Neuronal stem cell (in vitro differentiated cells): Measurements from ENCODE around the gene UQCRC2.
"Not testable (repeated sequence)": the region's sequence is repeated elsewhere in the genome, so short reads cannot be mapped to it uniquely, and the experiment has no call there.

Source experiments
- DNase-seq: peaks from one replicate; pipeline ENCODE4 v3.0.0-alpha.2; 2013; ENCODE audit warnings: low spot score
- H2AFZ ChIP-seq: one replicate; pipeline ENCODE4 v1.6.1; 2013; ENCODE audit warnings: mild to moderate bottlenecking, low read length, inconsistent platforms
- H2AK5ac ChIP-seq: 2 replicates; pipeline ENCODE4 v1.6.1; 2013; ENCODE audit warnings: low read depth, mild to moderate bottlenecking, inconsistent platforms, low read length, moderate library complexity, mixed read lengths
- H2BK120ac ChIP-seq: 2 replicates; pipeline ENCODE4 v1.6.1; 2013; ENCODE audit warnings: low read depth, mild to moderate bottlenecking, inconsistent platforms, low read length, moderate library complexity, mixed read lengths
- H2BK12ac ChIP-seq: one replicate; pipeline ENCODE4 v1.6.1; 2013; ENCODE audit warnings: low read length, inconsistent platforms
- H2BK15ac ChIP-seq: 2 replicates; pipeline ENCODE4 v1.6.1; 2013; ENCODE audit warnings: mild to moderate bottlenecking, low read length, inconsistent platforms, mixed read lengths
- H2BK5ac ChIP-seq: one replicate; pipeline ENCODE4 v1.6.1; 2013; ENCODE audit warnings: inconsistent platforms, mild to moderate bottlenecking, low read length, moderate library complexity
- H3K14ac ChIP-seq: one replicate; pipeline ENCODE4 v1.6.1; 2013; ENCODE audit warnings: low read length, inconsistent platforms
- H3K18ac ChIP-seq: 2 replicates; pipeline ENCODE4 v1.6.1; 2013; ENCODE audit warnings: low read length, inconsistent platforms
- H3K23ac ChIP-seq: 2 replicates; pipeline ENCODE4 v1.6.1; 2013; ENCODE audit warnings: low read depth, mild to moderate bottlenecking, mixed read lengths, low read length, inconsistent platforms; ENCODE audit not compliant: poor library complexity
- H3K27ac ChIP-seq: replicated peaks from 3 replicates; pipeline ENCODE4 v1.5.1; 2013; ENCODE audit warnings: low read length, inconsistent platforms
- H3K27me3 ChIP-seq, 3 experiments: 2 replicates each; pipeline ENCODE4 v1.6.1; 2013; ENCODE audit warnings: low read length in 3 of 3, mild to moderate bottlenecking in 2 of 3, inconsistent platforms in 1 of 3, low read depth in 1 of 3, mixed read lengths in 1 of 3, moderate library complexity in 1 of 3; ENCODE audit not compliant: control insufficient read depth in 3 of 3, insufficient read depth in 3 of 3
- H3K36me3 ChIP-seq, 2 donors: replicated peaks in 1 of 2; 2 replicates each; pipeline ENCODE4 v1.6.1; 2013; ENCODE audit warnings: low read length in 2 of 2; ENCODE audit not compliant: control insufficient read depth in 2 of 2, insufficient read depth in 2 of 2
- H3K4ac ChIP-seq: 2 replicates; pipeline ENCODE4 v1.6.1; 2013; ENCODE audit warnings: inconsistent platforms, mild to moderate bottlenecking, low read length, moderate library complexity
- H3K4me1 ChIP-seq, 2 donors: 1 replicate in 1 of 2; 2 replicates in 1 of 2; pipeline ENCODE4 v1.6.1; 2013; ENCODE audit warnings: low read length in 2 of 2, low read depth in 1 of 2; ENCODE audit not compliant: control insufficient read depth in 2 of 2, insufficient read depth in 1 of 2
- H3K4me2 ChIP-seq: one replicate; pipeline ENCODE4 v1.6.1; 2013; ENCODE audit warnings: mild to moderate bottlenecking, low read length, inconsistent platforms; ENCODE audit not compliant: insufficient read depth, poor library complexity, severe bottlenecking
- H3K4me3 ChIP-seq, 2 donors: 2 replicates each; pipeline ENCODE4 v1.5.1; 2013; ENCODE audit warnings: low read length in 2 of 2, mild to moderate bottlenecking in 2 of 2, inconsistent platforms in 1 of 2, moderate library complexity in 1 of 2
- H3K79me1 ChIP-seq: one replicate; pipeline ENCODE4 v1.6.1; 2013; ENCODE audit warnings: low read depth, mild to moderate bottlenecking, inconsistent platforms, low read length, moderate library complexity
- H3K9ac ChIP-seq: one replicate; pipeline ENCODE4 v1.6.1; 2013; ENCODE audit warnings: mild to moderate bottlenecking, low read depth, low read length, inconsistent platforms; ENCODE audit not compliant: poor library complexity
- H3K9me3 ChIP-seq, 2 donors: replicated peaks in 1 of 2; 2 replicates each; pipeline versions ENCODE3 to v1.6.1; 2013; ENCODE audit warnings: low read length in 2 of 2, mild to moderate bottlenecking in 2 of 2, inconsistent platforms in 1 of 2, low read depth in 1 of 2, mixed read lengths in 1 of 2, moderate library complexity in 1 of 2; ENCODE audit not compliant: control insufficient read depth in 2 of 2, insufficient read depth in 1 of 2
- H4K8ac ChIP-seq: one replicate; pipeline ENCODE4 v1.6.1; 2013; ENCODE audit warnings: low read depth, mild to moderate bottlenecking, inconsistent platforms, low read length, moderate library complexity
- H4K91ac ChIP-seq: one replicate; pipeline ENCODE4 v1.6.1; 2013; ENCODE audit warnings: low read length, low read depth, mild to moderate bottlenecking, inconsistent platforms; ENCODE audit not compliant: poor library complexity
- WGBS, 2 donors: extraction: QIAGEN DNeasy Blood & Tissue Kit; methylation state at CpG; one replicate each; pipeline ENCODE4 v1.1.7; 2013; ENCODE audit warnings: missing lambda C conversion rate in 2 of 2, mixed read lengths in 1 of 2; ENCODE audit not compliant: insufficient read length in 2 of 2, insufficient replicate concordance in 1 of 2; ENCODE audit errors: extremely low coverage in 2 of 2; 5-methylcytosine and 5-hydroxymethylcytosine counted together

UQCRC2 gene

GRCh38 chr16:21936216-21936615 is 16.9 kb upstream of the UQCRC2 start:
- H2AK5ac ChIP-seq, H3K4me3 ChIP-seq: not testable (repeated sequence)
- no CpG with 5 or more reads among the region's 6 CpGs for WGBS, 2 donors

DNA sequence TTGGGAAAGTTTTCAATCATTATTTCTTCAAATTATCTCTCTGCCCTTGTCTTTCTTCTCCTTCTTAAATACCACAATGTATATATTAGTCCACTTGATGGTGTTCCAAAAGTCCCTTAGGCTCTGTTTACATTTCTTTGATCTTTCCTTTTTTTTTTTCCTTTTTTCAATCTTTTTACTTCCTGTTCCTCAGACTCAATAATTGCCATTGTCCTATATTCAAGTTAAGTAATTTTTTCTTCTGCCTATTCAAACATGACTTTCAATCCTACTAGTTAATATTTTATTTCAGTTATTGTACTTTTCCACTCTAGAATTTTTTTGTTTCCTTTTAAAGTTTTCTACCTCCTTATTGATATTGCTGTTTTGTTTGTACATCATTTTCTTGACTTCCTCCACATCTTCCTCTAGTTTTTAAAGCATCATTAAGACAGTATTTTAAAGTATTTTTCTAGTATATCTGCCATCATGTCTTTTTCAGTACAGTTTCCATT is 15.8 kb upstream of the UQCRC2 start:
- no peak for DNase-seq
- H3K18ac ChIP-seq: no peak overlapping the region

More at GRCh38 chr16:21936216-21936615, 16.9 kb upstream of the UQCRC2 start:
- H3K9ac ChIP-seq, DNase-seq, H3K4me1 ChIP-seq, H3K27ac ChIP-seq, H3K14ac ChIP-seq, H3K4me2 ChIP-seq, H3K4ac ChIP-seq, H3K23ac ChIP-seq, H2BK120ac ChIP-seq, H4K91ac ChIP-seq, H2BK5ac ChIP-seq, H2BK12ac ChIP-seq, H3K18ac ChIP-seq, H4K8ac ChIP-seq, H3K79me1 ChIP-seq, H3K9me3 ChIP-seq, H3K36me3 ChIP-seq, H2AFZ ChIP-seq, H2BK15ac ChIP-seq: not testable (repeated sequence)
- peaks cover 0 to 24% (median 5%) of the 10 kb centered on the region in 3 experiments for H3K27me3 ChIP-seq

DNA sequence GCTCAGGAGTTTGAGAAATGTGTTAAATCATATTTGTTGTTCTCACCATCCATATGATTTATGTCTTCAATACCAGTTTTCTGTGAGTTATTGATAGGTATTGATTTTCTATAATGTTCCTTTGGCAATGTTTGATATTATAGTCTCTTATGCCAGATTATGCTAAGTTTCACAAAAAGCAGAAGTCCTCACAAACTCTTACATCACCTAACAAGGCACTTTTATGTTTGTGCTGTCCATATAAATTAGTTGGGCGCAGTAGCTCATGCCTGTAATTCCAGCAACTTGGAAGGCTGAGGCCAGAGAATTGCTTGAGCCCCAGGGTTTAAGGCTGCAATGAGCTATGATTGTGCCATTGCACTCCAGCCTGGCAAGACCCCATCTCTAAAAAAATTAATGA is 12.6 kb upstream of the UQCRC2 start:
- H2BK12ac ChIP-seq: no peak overlapping the region
- H3K27ac ChIP-seq: no peak overlapping the region
- no peak overlapping the region for H3K4me3 ChIP-seq
- no peak overlapping the region for H3K14ac ChIP-seq
- H3K79me1 ChIP-seq: no peaks in the 10 kb centered on the region
- WGBS, 2 donors: no CpG with 5 or more reads among the region's 1 CpG
- H4K8ac ChIP-seq: no peak overlapping the region
- H4K91ac ChIP-seq: no peak overlapping the region
- no peak overlapping the region for H3K23ac ChIP-seq
- H2BK5ac ChIP-seq: no peak overlapping the region
- no peaks in the 10 kb centered on the region for H3K36me3 ChIP-seq
- no peak for DNase-seq
- no peak overlapping the region for H3K4me2 ChIP-seq
- no peak overlapping the region for H3K4ac ChIP-seq
- no peak overlapping the region for H2AFZ ChIP-seq
- no peaks in the 10 kb centered on the region for H3K9me3 ChIP-seq
- H2AK5ac ChIP-seq: no peak overlapping the region
- peaks cover 0 to 24% (median 5%) of the 10 kb centered on the region in 3 experiments for H3K27me3 ChIP-seq
- H2BK15ac ChIP-seq: no peak overlapping the region
- no peak overlapping the region for H3K18ac ChIP-seq
- H2BK120ac ChIP-seq: no peak overlapping the region
- no peak overlapping the region for H3K9ac ChIP-seq
- H3K4me1 ChIP-seq: no peaks in the 10 kb centered on the region

More for the DNA sequence above, 15.8 kb upstream of the UQCRC2 start:
- H3K23ac ChIP-seq: no peak overlapping the region
- H2BK15ac ChIP-seq: no peak overlapping the region
- H3K36me3 ChIP-seq: no peaks in the 10 kb centered on the region
- no peaks in the 10 kb centered on the region for H3K9me3 ChIP-seq
- no peak overlapping the region for H4K8ac ChIP-seq
- no peak overlapping the region for H3K4me2 ChIP-seq
- H2BK5ac ChIP-seq: no peak overlapping the region
- H3K79me1 ChIP-seq: no peaks in the 10 kb centered on the region
- H3K14ac ChIP-seq: no peak overlapping the region
- H3K9ac ChIP-seq: no peak overlapping the region
- H3K4ac ChIP-seq: no peak overlapping the region
- no peak overlapping the region for H2AFZ ChIP-seq
- H2AK5ac ChIP-seq: no peak overlapping the region
- H3K27ac ChIP-seq: no peak overlapping the region
- H3K4me1 ChIP-seq: no peaks in the 10 kb centered on the region
- no peak overlapping the region for H2BK12ac ChIP-seq
- peaks cover 0 to 24% (median 5%) of the 10 kb centered on the region in 3 experiments for H3K27me3 ChIP-seq
- no peak overlapping the region for H4K91ac ChIP-seq
- no peak overlapping the region for H3K4me3 ChIP-seq
- H2BK120ac ChIP-seq: no peak overlapping the region

- Histone ChIP-seq H3K23ac (no peak overlapping the region), H3K79me1 (no peaks in the 10 kb centered on the region), H3K4me1 (no peaks in the 10 kb centered on the region), H3K4me2 (no peak overlapping the region), H3K4ac (no peak overlapping the region), H3K27me3 (peaks cover 0 to 11% (median 5%) of the 10 kb centered on the region in 3 experiments), H2BK12ac (no peak overlapping the region), H3K4me3 (no peak overlapping the region), H2AK5ac (no peak overlapping the region), H3K14ac (no peak overlapping the region), H2BK15ac (no peak overlapping the region), H4K91ac (no peak overlapping the region), H3K9me3 (no peaks in the 10 kb centered on the region), H2BK120ac (no peak overlapping the region), H3K27ac (no peak overlapping the region), H3K36me3 (no peaks in the 10 kb centered on the region), H2AFZ (no peak overlapping the region), H2BK5ac (no peak overlapping the region), H4K8ac (peak overlapping the region; percentile 1), H3K9ac (no peak overlapping the region), H3K18ac (no peak overlapping the region)
- no CpG with 5 or more reads among the region's 4 CpGs for WGBS, 2 donors
- DNase-seq: no peak
Observed at GRCh38 chr16:21943571-21943970, 9.6 kb upstream of the UQCRC2 start.
